Adipose tissue (tissue), 3 donors: ENCODE data around the gene CDKN2C. TPM values are rescaled to one million over a fixed set of nuclear protein-coding genes. Genes with fewer than 3 reads are reported as not detected.
"Not testable (repeated sequence)": the region's sequence is repeated elsewhere in the genome, so short reads cannot be mapped to it uniquely, and the experiment has no call there.

Experiments used
- H3K27ac ChIP-seq: one replicate; pipeline ENCODE4 v1.5.1; 2013; ENCODE audit warnings: low read depth, low read length
- WGBS, 3 donors: extraction: QIAGEN DNeasy Blood & Tissue Kit; methylation state at CpG; one replicate each; pipeline ENCODE4 v1.1.7; 2013; 5-methylcytosine and 5-hydroxymethylcytosine counted together
- polyA plus RNA-seq, 3 donors: library from polyadenylated mRNA; stranded (reverse); fragments of 200-250 nt; gene quantifications; one replicate each; pipeline ENCODE4 v1.2.3, GENCODE V29; 2013
- donor health status: healthy with polysubstance abuse.
- donor health status: Bipolar disorder and iron deficiency.
- donor health status: healthy.

CDKN2C gene
- polyA plus RNA-seq, 3 donors = 28.6 to 138 (median 70.4) TPM

DNA sequence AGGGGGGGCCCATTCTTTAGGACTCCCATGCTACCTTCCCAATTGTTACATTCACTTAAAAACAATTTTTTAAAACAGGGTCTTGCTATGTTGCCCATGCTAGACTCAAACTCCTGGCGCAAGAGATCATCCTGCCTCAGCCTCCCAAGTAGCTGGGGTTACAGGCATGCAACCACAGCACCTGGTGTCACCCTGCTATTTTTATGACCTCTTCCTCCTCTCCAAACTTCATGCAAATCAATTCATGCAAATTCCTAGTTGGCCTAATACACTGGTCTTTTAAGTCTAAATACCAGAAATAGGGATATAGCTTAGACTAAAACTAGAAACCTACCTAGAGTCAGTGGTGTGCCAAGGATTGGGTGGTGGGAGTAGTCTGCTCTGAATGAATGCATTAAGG lies 30.1 kb downstream of the CDKN2C start:
- WGBS, 3 donors = 97 to 100% (median 100%) methylated on average over 1 of the region's 1 CpG
- H3K27ac ChIP-seq = no peak overlapping the region

DNA sequence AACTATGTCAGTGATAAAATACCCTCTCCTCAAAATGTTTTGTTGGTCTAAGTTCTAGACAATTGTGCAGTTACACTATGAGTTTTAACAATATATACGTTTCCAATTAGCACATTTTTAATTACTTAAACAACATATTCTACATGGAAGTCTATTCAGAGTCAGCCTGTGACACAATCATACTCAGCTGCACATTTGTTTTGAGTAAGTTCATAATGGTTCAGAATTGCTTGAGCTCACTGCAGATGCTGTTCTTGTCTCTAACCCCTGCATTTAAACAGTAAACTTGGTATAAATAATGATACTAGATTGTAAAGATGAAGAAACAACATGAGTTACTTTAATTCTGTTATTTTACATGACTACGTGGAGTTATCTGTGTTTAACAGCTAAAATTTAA lies 30.6 kb downstream of the CDKN2C start:
- H3K27ac ChIP-seq = no peak overlapping the region
- WGBS, 3 donors = 53 to 68% (median 61%) methylated on average over 2 of the region's 2 CpGs

DNA sequence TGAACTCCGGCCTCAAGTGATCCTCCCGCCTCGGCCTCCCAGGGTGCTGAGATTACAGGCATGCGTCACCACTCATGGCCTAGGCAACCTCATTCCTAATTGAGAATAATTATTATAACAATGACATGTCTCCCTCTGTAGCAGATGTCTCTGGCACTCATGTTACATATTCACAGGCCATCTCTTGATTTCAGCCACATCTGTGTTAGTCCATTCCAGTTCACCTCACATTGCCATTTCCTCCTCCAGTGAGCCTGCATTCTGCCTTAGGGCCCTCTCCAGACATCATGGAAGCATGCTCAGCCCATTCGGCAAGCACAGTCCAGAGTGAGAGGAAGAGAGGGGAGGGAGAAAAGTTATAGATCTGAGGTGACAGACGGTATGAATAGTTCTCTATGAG lies 32.5 kb downstream of the CDKN2C start:
- WGBS, 3 donors = 90 to 91% (median 91%) methylated on average over 6 of the region's 6 CpGs
- H3K27ac ChIP-seq = no peak overlapping the region

DNA sequence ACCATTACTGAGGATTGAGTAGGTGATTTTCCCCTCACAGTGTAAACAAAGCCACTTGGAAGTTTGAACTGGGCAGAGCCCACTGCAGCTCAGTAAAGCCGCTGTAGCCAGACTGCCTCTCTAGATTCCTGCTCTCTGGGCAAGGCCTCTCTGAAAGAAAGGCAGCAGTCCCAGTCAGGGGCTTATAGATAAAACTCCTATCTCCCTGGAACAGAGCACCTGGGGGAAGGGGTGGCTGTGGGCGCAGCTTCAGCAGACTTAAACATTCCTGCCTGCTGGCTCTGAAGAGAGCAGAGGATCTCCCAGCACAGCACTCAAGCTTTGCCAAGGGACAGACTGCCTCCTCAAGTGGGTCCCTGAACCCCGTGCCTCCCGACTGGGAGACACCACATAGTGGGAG lies 35.5 kb downstream of the CDKN2C start:
- WGBS, 3 donors = 78 to 90% (median 82%) methylated on average over 4 of the region's 4 CpGs
- H3K27ac ChIP-seq = not testable (repeated sequence)

DNA sequence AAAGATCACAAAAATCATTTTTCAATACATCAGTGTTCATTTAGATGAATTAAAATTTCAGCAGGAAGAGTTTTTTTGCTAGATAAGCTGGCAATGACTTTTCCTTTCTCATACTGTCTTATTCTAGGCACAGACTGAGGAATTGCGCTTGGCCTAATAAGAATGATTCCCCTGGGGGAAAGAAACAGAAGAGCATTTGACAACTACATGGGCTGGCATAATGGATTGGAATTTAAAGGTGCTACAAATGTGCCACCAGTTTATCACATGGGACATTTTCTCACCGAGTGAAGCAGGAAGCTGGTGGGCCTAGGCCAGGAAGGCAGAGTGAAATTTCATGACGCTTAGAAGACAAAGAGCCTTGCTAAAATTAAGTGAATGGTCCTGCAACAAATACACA lies 39.3 kb downstream of the CDKN2C start:
- WGBS, 3 donors = 53 to 62% (median 59%) methylated on average over 3 of the region's 3 CpGs
- H3K27ac ChIP-seq = no peak overlapping the region

DNA sequence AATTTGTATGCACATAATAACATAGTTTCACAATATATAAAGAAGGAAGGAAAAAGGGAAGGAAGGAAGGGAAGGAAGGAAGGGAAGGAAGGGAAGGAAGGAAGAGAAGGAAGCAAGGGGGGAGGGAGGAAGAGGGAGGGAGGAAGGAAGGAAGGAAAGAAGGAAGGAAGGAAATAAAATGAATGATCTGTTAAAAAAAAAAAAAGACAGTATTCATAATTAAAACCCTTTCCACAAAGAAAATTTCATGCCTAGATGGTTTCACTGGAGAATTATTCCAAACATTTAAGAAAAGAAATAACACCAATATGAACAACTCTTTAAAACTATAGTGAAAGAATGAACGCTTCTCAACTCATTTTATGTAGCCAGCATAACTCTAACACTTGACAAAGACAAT lies 44.8 kb downstream of the CDKN2C start:
- 88 to 99% (median 95%) methylated on average over 1 of the region's 1 CpG for WGBS, 3 donors
- no peak overlapping the region for H3K27ac ChIP-seq

DNA sequence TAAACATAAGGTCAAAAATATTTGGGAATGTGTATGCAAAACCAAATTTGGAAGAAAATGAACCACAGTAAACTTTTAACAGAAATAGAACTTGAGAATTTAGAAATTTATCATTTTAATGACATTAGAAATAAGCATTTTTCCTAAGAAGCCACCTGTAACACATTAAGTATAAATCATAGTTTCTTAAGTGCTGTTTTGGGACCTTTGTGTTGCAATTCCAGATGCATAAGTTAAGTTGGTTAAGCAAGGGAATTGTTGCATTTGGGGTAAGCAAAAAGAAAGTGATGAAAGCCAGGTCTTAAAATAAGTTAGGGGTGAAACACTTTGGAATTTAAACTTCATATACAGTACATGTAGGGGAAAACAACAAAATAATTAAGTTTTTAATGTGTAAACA lies 49.8 kb downstream of the CDKN2C start:
- H3K27ac ChIP-seq = no peak overlapping the region

Other genes with a start within 250 kb of the CDKN2C start
- 10 to 100 TPM; 26.5 to 32.8 (median 28.2) TPM for gene FAF1, start 10.0 kb upstream of the CDKN2C start, polyA plus RNA-seq
- not detected for gene C1orf185, start 132.0 kb downstream of the CDKN2C start, polyA plus RNA-seq